Prostate gland (tissue), 2 donors: ENCODE measurements around the gene FABP2.

Experiments used
- CTCF ChIP-seq, 4 experiments: fragments of 200-600 bp in 2 of 4; fragments of 450-650 bp in 2 of 4; sonication (generic) in 2 of 4; IDR thresholded peaks; 1 replicate in 3 of 4; 2 replicates in 1 of 4; pipeline ENCODE4 v1.5.1; 2016 to 2019; ENCODE audit warnings: antibody characterized with exemption in 4 of 4, mild to moderate bottlenecking in 2 of 4, moderate library complexity in 2 of 4
- POLR2A ChIP-seq: fragments of 450-650 bp; IDR thresholded peaks from one replicate; pipeline ENCODE4 v1.6.1; 2016; ENCODE audit warnings: antibody characterized with exemption, mild to moderate bottlenecking
- POLR2AphosphoS5 ChIP-seq: sonication (generic); formaldehyde crosslinking; IDR thresholded peaks from one replicate; pipeline ENCODE4 v1.6.1; 2017; ENCODE audit warnings: antibody characterized with exemption

GRCh38 chr4:119299741-119300100, 22.2 kb downstream of the FABP2 start:
- TF ChIP-seq CTCF (IDR thresholded peaks at IDR 0.05): no peak
- no peak for TF ChIP-seq POLR2AphosphoS5
- no peak for TF ChIP-seq POLR2A
